Neuron (in vitro differentiated cells): ENCODE data around the gene GTF3C5.

ENCODE experiments used
- H2AFZ ChIP-seq: one replicate; pipeline ENCODE4 v1.6.1; 2013; ENCODE audit warnings: low read depth, mild to moderate bottlenecking, inconsistent platforms, low read length, moderate library complexity
- H3K27me3 ChIP-seq: one replicate; pipeline ENCODE4 v1.6.1; 2013; ENCODE audit warnings: low read length; ENCODE audit not compliant: insufficient read depth
- H3K36me3 ChIP-seq: one replicate; pipeline ENCODE4 v1.6.1; 2013; ENCODE audit warnings: low read length; ENCODE audit not compliant: insufficient read depth
- H3K4me1 ChIP-seq: one replicate; pipeline ENCODE4 v1.6.1; 2013; ENCODE audit warnings: low read length; ENCODE audit not compliant: insufficient read depth
- H3K4me3 ChIP-seq: 2 replicates; pipeline ENCODE4 v1.5.1; 2013; ENCODE audit warnings: mild to moderate bottlenecking, low read length, moderate library complexity
- H3K9me3 ChIP-seq: one replicate; pipeline ENCODE4 v1.6.1; 2013; ENCODE audit warnings: low read length

Gene GTF3C5

DNA sequence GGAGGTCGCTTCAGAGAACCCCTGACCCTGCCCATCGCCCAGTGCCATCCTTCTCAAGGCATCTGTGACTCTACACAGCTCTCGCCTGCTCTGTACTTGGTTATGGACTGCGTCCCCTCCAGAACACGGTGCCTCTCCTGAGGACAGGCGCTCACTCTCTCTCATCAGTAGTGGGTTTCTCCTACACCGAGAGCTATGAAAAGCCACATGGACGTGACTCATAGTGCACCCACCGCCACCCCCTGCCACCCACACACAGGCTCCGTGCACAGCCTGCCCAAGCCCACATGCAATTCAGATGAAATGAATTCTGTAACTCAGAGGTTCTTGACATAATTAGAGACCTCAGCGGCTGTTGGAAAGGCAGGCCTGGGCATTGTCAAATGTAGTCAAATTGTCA is 13.9 kb downstream of the GTF3C5 start:
- no peaks in the 10 kb centered on the region for H3K27me3 ChIP-seq
- H3K4me1 ChIP-seq: no peaks in the 10 kb centered on the region
- no peaks in the 10 kb centered on the region for H3K9me3 ChIP-seq
- peaks cover 77% of the 10 kb centered on the region for H3K36me3 ChIP-seq
- no peak overlapping the region for H2AFZ ChIP-seq
- H3K4me3 ChIP-seq: no peak overlapping the region

DNA sequence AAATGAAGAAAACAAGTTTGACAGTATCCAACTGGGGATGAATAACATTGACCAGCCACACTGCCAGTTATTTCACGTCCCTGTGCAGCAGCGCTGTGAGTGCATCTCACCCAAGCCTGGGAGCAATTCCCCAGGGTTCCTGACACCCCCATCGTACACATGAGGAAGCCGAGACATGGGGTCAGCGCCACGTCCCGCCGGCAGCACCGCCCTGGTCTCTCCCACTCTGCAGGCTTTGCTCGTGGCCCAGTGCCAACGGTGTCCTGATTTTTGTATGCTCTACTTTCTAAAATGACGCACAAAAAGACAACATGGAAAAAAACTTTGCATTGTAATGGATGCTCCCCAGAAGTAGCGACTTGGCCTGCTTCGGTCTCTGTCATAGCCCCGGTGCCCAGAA is 14.3 kb downstream of the GTF3C5 start:
- H3K4me3 ChIP-seq: no peak overlapping the region
- H3K27me3 ChIP-seq: no peaks in the 10 kb centered on the region
- H3K36me3 ChIP-seq: peaks cover 79% of the 10 kb centered on the region

DNA sequence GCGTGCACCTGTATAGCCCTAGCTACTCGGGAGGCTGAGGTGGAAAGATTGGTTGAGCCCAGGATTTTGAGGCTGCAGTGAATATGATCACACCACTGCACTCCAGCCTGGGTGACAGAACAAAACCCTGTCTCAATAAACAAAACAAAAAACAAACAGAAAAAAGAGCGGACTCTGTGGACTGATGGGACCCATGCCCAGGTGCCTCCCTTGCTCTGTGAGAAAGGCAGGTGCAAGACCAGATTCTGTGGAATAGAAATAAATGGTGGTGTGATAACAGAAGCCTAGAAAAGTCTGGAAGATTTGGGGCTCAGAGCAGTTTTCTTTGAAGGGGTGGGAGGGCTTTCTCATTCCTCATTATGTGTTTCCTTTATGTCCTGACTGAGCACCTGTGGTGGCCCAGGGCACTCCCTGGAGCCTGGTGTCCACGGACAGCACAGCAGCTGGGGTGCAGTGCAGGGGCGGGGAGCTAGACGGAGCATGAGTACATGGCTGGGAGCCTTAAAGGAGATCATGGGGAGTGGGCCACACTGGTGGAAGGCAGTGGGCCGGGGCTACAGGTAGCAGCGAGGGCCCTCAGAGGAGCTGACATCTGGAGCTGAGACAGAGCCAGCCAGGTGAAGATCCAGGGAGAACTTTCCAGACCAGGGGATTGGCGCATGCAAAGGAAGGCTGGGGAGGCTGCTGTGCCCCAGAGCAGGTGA is 15.6 kb downstream of the GTF3C5 start:
- H3K27me3 ChIP-seq: no peaks in the 10 kb centered on the region
- peaks cover 88% of the 10 kb centered on the region for H3K36me3 ChIP-seq
- no peak overlapping the region for H2AFZ ChIP-seq
- H3K4me1 ChIP-seq: no peaks in the 10 kb centered on the region
- no peaks in the 10 kb centered on the region for H3K9me3 ChIP-seq
- no peak overlapping the region for H3K4me3 ChIP-seq

More for the DNA sequence above, 14.3 kb downstream of the GTF3C5 start:
- Histone ChIP-seq H3K9me3 (no peaks in the 10 kb centered on the region), H3K4me1 (no peaks in the 10 kb centered on the region), H2AFZ (no peak overlapping the region)

DNA sequence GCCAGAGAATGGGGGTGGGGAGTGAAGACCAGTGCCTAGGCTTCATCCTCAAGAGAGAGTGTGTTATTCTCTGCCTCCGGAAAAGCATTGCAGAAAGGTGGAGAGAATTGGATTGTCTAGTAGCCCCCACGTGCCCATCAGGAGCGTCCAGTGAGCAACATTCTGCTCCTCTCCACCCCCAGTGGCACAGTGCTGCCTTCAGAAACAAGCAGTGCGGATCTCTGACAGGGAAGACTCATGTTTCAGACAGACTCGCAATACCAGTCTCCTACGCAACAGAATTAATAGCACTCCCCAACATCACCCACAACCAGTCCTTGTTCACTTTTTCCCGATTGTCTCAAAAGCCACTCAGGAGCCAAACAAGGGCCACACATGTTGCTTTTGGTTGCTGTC is 16.1 kb downstream of the GTF3C5 start:
- Histone ChIP-seq H3K9me3 (no peaks in the 10 kb centered on the region), H3K27me3 (no peaks in the 10 kb centered on the region), H2AFZ (no peak overlapping the region), H3K36me3 (peaks cover 91% of the 10 kb centered on the region), H3K4me3 (no peak overlapping the region), H3K4me1 (no peaks in the 10 kb centered on the region)

DNA sequence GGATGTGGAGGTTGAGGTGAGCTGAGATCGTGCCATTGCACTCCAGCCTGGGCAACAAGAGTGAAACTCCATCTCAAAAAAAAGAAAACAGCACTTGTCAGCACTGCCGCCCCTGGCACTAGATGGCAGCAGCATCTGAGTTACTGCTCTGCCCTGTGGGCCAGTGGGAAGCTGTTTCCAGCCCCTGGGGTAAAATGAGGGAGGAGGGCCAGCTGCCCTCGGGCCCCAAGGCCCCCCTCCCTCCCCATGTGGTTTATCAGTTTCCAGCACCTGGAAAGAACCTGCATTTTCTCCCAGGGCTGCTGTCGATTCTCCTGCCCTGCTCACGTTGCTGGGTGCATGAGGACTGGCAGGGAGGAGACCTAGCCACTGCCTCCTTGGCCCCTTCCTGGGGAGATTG is 17.8 kb downstream of the GTF3C5 start:
- no peaks in the 10 kb centered on the region for H3K4me1 ChIP-seq
- H3K27me3 ChIP-seq: no peaks in the 10 kb centered on the region
- peaks cover 85% of the 10 kb centered on the region for H3K36me3 ChIP-seq
- no peaks in the 10 kb centered on the region for H3K9me3 ChIP-seq
- no peak overlapping the region for H3K4me3 ChIP-seq
- H2AFZ ChIP-seq: no peak overlapping the region

DNA sequence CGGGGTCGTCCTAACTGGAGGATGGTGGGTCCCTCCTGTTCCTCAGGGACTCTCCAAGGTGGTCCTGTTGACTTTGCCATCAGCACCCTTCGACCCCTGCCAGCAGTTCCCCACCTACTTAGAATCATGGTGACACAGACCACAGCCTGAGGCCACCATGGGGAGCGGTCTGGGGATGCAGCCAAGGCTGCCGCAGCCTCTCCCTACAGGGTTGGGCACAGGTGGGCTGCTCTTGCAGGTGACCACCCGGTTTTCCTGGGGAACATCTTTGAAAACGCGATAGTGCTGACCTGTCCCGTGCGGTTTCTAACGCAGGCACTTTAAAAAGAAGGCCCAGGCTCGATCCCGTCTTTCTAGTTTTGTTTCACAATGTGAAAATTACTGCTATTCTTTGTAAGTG is 18.2 kb downstream of the GTF3C5 start:
- H3K27me3 ChIP-seq: no peaks in the 10 kb centered on the region
- H3K36me3 ChIP-seq: peaks cover 83% of the 10 kb centered on the region
- no peaks in the 10 kb centered on the region for H3K9me3 ChIP-seq
- H3K4me1 ChIP-seq: no peaks in the 10 kb centered on the region
- no peak overlapping the region for H2AFZ ChIP-seq
- no peak overlapping the region for H3K4me3 ChIP-seq

DNA sequence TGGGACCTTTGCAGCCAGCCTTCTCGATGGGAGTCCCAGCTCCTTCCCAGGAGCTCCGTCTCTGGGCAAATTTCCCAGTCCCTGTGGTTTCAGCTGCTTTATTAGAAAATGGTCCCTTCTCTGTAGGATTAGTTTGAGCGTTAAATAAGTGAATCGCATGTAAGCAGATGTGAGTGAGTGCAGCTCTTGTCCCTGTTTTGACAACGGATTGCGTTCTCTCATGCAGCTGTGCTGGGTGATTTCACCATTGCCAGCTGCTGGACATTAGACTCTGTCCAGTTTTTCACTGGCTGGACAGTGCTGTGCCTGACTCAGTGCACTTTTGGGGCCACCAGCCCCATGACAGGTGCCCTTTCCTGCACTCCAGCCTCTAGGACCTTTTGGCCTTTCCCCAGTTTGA is 19.3 kb downstream of the GTF3C5 start:
- peaks cover 83% of the 10 kb centered on the region for H3K36me3 ChIP-seq
- H3K9me3 ChIP-seq: no peaks in the 10 kb centered on the region
- H3K27me3 ChIP-seq: no peaks in the 10 kb centered on the region

DNA sequence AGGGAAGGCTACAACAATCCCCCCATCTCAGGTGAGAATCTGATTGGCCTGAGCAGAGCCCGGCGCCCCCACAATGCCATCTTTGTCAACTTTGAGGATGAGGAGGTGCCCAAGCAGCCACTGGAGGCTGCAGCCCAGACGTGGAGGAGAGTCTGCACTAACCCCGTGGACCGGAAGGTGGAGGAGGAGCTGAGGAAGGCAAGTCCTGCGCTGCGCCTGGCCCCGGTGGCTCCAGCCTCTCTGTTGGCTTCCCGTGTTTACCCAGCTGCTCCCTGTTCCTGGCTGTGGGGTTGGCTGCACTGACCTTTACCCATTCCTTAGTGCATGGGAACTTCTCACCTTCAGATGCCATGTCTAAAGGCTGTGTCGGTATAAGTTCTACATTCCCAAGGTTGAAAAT is 20.0 kb downstream of the GTF3C5 start:
- no peaks in the 10 kb centered on the region for H3K4me1 ChIP-seq
- no peaks in the 10 kb centered on the region for H3K9me3 ChIP-seq
- H3K36me3 ChIP-seq: peaks cover 84% of the 10 kb centered on the region
- H3K27me3 ChIP-seq: no peaks in the 10 kb centered on the region
- no peak overlapping the region for H2AFZ ChIP-seq
- H3K4me3 ChIP-seq: no peak overlapping the region

More for the DNA sequence above, 19.3 kb downstream of the GTF3C5 start:
- Histone ChIP-seq H3K4me1 (no peaks in the 10 kb centered on the region), H2AFZ (no peak overlapping the region), H3K4me3 (no peak overlapping the region)

DNA sequence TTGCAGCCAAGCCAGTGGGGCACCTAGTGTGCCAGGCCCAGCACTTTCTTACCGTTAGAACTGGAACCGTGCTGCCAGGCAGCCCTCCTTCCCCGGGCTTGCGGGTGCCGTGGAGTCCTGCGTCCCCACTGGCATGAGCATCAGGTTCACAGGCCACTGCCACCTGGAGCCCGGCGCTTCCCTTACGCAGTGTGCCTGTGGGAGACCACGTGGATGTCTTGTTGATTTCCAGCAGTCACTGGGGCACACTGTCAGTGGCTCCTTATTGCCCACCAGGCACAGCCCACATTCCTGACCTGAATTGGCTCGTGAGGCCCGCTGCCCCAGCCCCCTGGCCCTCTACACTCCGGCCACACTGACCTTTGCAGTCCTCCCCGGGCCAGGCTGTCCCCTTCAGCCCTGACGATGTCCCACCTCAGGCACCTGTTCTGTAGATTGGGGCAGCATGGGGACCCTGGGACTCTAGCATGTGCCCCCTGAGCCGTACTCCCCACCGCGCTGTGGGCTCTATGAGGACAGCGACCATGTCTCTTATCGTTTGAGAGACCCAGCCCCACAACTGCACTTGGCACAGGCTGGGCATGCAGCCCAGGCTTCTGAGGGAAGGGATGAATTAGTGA is 20.6 kb downstream of the GTF3C5 start:
- Histone ChIP-seq H2AFZ (no peak overlapping the region), H3K36me3 (peaks cover 84% of the 10 kb centered on the region), H3K4me1 (no peaks in the 10 kb centered on the region), H3K4me3 (no peak overlapping the region), H3K27me3 (no peaks in the 10 kb centered on the region), H3K9me3 (no peaks in the 10 kb centered on the region)

DNA sequence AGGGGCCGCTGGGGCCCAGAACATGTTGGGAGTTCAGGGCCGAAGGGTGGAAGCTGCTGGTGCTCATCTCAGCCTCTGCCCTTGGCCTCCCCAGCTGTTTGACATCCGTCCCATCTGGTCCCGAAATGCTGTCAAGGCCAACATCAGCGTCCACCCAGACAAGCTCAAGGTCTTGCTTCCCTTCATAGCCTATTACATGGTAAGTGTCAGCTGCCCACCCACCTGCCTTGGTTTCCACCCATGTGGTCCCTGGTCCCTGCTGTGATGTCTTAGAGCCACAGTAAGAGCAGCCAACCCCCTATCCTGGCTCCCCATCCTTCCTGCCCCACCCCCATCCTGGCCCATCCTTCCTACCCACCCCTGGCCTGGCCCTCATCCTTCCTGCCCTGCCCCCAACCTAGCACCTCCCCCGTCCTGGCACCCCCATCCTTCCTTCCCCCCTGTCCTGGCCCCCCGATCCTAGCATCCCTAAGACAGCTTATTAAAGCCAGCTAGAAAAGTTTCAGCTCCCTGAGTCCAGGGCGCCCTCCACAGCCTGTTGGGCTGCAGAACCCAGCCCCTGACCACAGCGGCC is 21.3 kb downstream of the GTF3C5 start:
- H3K36me3 ChIP-seq: peaks cover 83% of the 10 kb centered on the region
- H3K27me3 ChIP-seq: no peaks in the 10 kb centered on the region
- no peak overlapping the region for H2AFZ ChIP-seq
- H3K9me3 ChIP-seq: no peaks in the 10 kb centered on the region
- no peak overlapping the region for H3K4me3 ChIP-seq
- no peaks in the 10 kb centered on the region for H3K4me1 ChIP-seq

DNA sequence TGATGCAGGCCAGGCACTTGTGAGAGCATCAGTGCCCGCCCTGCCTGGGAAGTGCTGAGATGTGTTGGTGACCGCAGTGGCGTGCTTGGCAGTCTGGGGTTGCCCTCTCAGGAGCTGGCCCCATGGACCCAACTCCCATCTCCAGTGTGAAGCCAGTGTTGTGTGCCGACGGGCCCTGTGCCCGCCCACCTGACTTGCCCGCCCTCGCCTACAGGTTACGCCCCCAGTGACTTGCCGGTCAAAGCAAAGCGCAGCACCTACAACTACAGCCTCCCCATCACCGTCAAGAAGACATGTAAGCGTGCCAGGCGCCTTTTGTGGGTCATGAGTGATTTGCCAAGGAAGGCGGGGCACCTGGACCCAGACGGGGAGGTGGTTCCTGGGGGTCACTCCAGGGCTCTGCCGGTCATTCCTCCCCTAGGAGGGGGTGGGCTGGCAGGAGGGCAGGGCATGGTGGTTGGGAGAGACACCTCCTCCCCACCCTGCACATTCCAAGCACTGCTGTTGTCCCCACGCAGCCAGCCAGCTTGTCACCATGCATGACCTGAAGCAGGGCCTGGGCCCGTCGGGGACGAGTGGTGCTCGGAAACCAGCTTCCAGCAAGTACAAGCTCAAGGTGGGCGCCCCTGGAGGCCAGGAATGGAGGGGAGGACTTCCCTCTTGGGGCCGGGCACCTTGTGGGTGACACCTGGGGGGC is 23.5 kb downstream of the GTF3C5 start:
- Histone ChIP-seq H3K4me1 (no peaks in the 10 kb centered on the region), H3K9me3 (no peaks in the 10 kb centered on the region), H3K27me3 (no peaks in the 10 kb centered on the region), H3K4me3 (no peak overlapping the region), H2AFZ (no peak overlapping the region), H3K36me3 (peaks cover 82% of the 10 kb centered on the region)

DNA sequence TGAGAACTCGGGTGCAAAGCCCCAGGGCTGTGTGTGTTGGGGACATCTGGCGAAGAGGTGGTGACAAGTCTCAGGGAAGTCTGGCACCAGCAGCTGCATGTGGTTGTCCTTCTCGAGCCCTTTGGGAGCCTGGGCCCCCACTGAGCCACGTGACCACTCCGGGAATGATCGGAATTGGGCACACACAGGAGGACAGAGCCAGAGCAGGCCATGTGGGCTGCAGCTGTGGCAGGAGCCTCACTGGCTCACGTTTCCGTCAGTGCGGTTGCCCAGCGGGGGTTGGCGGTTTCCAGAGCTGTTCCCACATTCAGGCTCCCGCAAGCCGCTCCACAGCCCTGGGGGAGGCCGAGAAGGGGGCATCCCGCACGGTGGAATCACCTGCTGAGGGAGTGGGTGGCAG is 24.2 kb downstream of the GTF3C5 start:
- Histone ChIP-seq H3K4me3 (no peak overlapping the region), H3K27me3 (no peaks in the 10 kb centered on the region), H3K9me3 (no peaks in the 10 kb centered on the region), H2AFZ (no peak overlapping the region), H3K36me3 (peaks cover 76% of the 10 kb centered on the region), H3K4me1 (no peaks in the 10 kb centered on the region)

DNA sequence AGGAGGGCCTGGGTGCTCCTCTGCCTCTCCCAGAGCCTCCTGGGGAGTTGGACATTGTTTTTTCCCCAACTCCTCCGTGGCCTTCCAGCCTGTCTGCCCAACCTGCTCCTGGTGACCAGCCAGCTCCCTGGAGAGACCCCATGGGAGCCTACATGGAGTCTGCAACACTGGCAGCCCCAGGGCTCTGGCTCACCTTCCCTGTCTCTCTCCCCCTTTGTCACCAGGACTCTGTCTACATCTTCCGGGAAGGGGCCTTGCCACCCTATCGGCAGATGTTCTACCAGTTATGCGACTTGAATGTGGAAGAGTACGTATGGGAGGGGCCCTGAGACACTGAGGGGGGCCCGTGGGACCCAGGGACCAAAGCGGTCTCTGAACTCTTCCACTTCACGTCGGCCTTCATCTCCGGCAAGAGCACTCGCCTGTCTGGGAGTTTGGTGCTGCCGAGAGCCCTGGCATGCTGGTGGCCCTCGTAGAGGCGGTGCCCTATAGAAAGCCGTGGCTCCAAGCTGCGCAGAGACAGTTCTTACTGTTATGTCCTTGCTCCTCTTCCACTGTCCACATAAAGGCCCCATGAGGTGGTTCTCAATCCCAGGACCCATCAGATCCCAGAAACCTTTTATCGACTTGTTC is 25.1 kb downstream of the GTF3C5 start:
- Histone ChIP-seq H3K36me3 (peaks cover 67% of the 10 kb centered on the region), H3K4me3 (no peak overlapping the region), H3K9me3 (no peaks in the 10 kb centered on the region), H3K4me1 (peaks cover 5% of the 10 kb centered on the region), H2AFZ (no peak overlapping the region), H3K27me3 (no peaks in the 10 kb centered on the region)
